H9 (cell line): ENCODE results near the gene ACYP2. TPM values are rescaled to one million over a fixed set of nuclear protein-coding genes. Genes with fewer than 3 reads are reported as not detected.

Experiments used
- DNase-seq: peaks from one replicate; pipeline ENCODE4 v3.0.0-alpha.2; 2017
- H2AFZ ChIP-seq: one replicate; pipeline ENCODE4 v1.6.1; 2013; ENCODE audit warnings: mild to moderate bottlenecking, low read length, control low read depth, moderate library complexity
- H2AK5ac ChIP-seq: 2 replicates; pipeline ENCODE4 v1.6.1; 2013; ENCODE audit warnings: low read length, control low read depth, mixed read lengths; ENCODE audit not compliant: insufficient read length
- H2BK120ac ChIP-seq: one replicate; pipeline ENCODE4 v1.6.1; 2013; ENCODE audit warnings: low read depth, mild to moderate bottlenecking, low read length, control low read depth, inconsistent platforms; ENCODE audit not compliant: poor library complexity, severe bottlenecking
- H2BK12ac ChIP-seq: 2 replicates; pipeline ENCODE4 v1.6.1; 2013; ENCODE audit warnings: low read length, control low read depth, mixed read lengths, low read depth; ENCODE audit not compliant: insufficient read length
- H2BK15ac ChIP-seq: 2 replicates; pipeline ENCODE4 v1.6.1; 2013; ENCODE audit warnings: low read depth, low read length, control low read depth
- H2BK20ac ChIP-seq: one replicate; pipeline ENCODE4 v1.6.1; 2013; ENCODE audit warnings: low read depth, mild to moderate bottlenecking, low read length, control low read depth, inconsistent platforms; ENCODE audit not compliant: poor library complexity, severe bottlenecking
- H2BK5ac ChIP-seq: 2 replicates; pipeline ENCODE4 v1.6.1; 2013; ENCODE audit warnings: low read length, control low read depth, mixed read lengths; ENCODE audit not compliant: insufficient read length
- H3K14ac ChIP-seq: 2 replicates; pipeline ENCODE4 v1.6.1; 2013; ENCODE audit warnings: low read length, control low read depth; ENCODE audit not compliant: insufficient read depth
- H3K18ac ChIP-seq: 2 replicates; pipeline ENCODE4 v1.6.1; 2013; ENCODE audit warnings: low read depth, mild to moderate bottlenecking, mixed read lengths, low read length, control low read depth; ENCODE audit not compliant: insufficient read length
- H3K23ac ChIP-seq: 2 replicates; pipeline ENCODE4 v1.6.1; 2013; ENCODE audit warnings: low read length, control low read depth, mixed read lengths, low read depth; ENCODE audit not compliant: insufficient read length
- H3K23me2 ChIP-seq: 2 replicates; pipeline ENCODE4 v1.6.1; 2013; ENCODE audit warnings: low read depth, mild to moderate bottlenecking, mixed read lengths, low read length, control low read depth; ENCODE audit not compliant: insufficient read length, poor library complexity, severe bottlenecking
- H3K27ac ChIP-seq: 2 replicates; pipeline ENCODE4 v1.5.1; 2013; ENCODE audit warnings: low read length, control low read depth, mixed read lengths, low read depth; ENCODE audit not compliant: insufficient read length
- H3K27me3 ChIP-seq: 2 replicates; pipeline ENCODE4 v1.6.1; 2013; ENCODE audit warnings: low read length, control low read depth, inconsistent platforms; ENCODE audit not compliant: insufficient read depth
- H3K4ac ChIP-seq: 2 replicates; pipeline ENCODE4 v1.6.1; 2013; ENCODE audit warnings: low read depth, mild to moderate bottlenecking, control low read depth, inconsistent platforms, low read length, moderate library complexity
- H3K4me1 ChIP-seq: 2 replicates; pipeline ENCODE4 v1.6.1; 2013; ENCODE audit warnings: low read length, control low read depth, inconsistent platforms; ENCODE audit not compliant: insufficient read depth
- H3K4me2 ChIP-seq: 2 replicates; pipeline ENCODE4 v1.6.1; 2013; ENCODE audit warnings: low read length, control low read depth, mixed read lengths; ENCODE audit not compliant: insufficient read length, insufficient read depth
- H3K56ac ChIP-seq: 2 replicates; pipeline ENCODE4 v1.6.1; 2013; ENCODE audit warnings: low read depth, mild to moderate bottlenecking, mixed read lengths, low read length, control low read depth; ENCODE audit not compliant: insufficient read length
- H3K79me1 ChIP-seq: 2 replicates; pipeline ENCODE4 v1.6.1; 2013; ENCODE audit warnings: low read depth, mild to moderate bottlenecking, moderate library complexity, low read length, control low read depth, inconsistent platforms; ENCODE audit not compliant: insufficient read depth, poor library complexity, severe bottlenecking
- H3K79me2 ChIP-seq: 2 replicates; pipeline ENCODE4 v1.6.1; 2013; ENCODE audit warnings: low read length, control low read depth, inconsistent platforms; ENCODE audit not compliant: insufficient read depth
- H3K9ac ChIP-seq: 2 replicates; pipeline ENCODE4 v1.6.1; 2013; ENCODE audit warnings: low read length, control low read depth, mixed read lengths; ENCODE audit not compliant: insufficient read length; ENCODE audit errors: extremely low read depth
- H3K9me3 ChIP-seq: one replicate; pipeline ENCODE4 v1.6.1; 2013; ENCODE audit warnings: low read depth, low read length, inconsistent platforms; ENCODE audit not compliant: control insufficient read depth
- H3T11ph ChIP-seq: one replicate; pipeline ENCODE4 v1.6.1; 2013; ENCODE audit warnings: mild to moderate bottlenecking, low read length, control low read depth, inconsistent platforms
- H4K20me1 ChIP-seq: one replicate; pipeline ENCODE4 v1.6.1; 2013; ENCODE audit not compliant: control insufficient read depth, insufficient read length, insufficient read depth
- H4K5ac ChIP-seq: 2 replicates; pipeline ENCODE4 v1.6.1; 2013; ENCODE audit warnings: low read depth, mild to moderate bottlenecking, mixed read lengths, low read length, control low read depth; ENCODE audit not compliant: insufficient read length
- H4K8ac ChIP-seq: replicated peaks from 2 replicates; pipeline ENCODE4 v1.6.1; 2013; ENCODE audit warnings: low read length, control low read depth, mixed read lengths, low read depth; ENCODE audit not compliant: insufficient read length
- H4K91ac ChIP-seq: 2 replicates; pipeline ENCODE4 v1.6.1; 2013; ENCODE audit warnings: low read depth, mild to moderate bottlenecking, moderate library complexity, mixed read lengths, low read length, control low read depth; ENCODE audit not compliant: insufficient read length
- H3K27ac Mint-ChIP-seq, 3 experiments: 2 replicates in 2 of 3; 3 replicates in 1 of 3; pipeline ENCODE4 v1.8.0; 2020 to 2021; ENCODE audit warnings: mixed read lengths in 3 of 3, mild to moderate bottlenecking in 1 of 3, moderate library complexity in 1 of 3
- H3K27me3 Mint-ChIP-seq: 2 replicates; pipeline ENCODE4 v1.8.0; 2021; ENCODE audit warnings: low read depth, mild to moderate bottlenecking, moderate library complexity, mixed read lengths
- H3K36me3 Mint-ChIP-seq, 3 experiments: 2 replicates in 2 of 3; 3 replicates in 1 of 3; pipeline ENCODE4 v1.8.0; 2020 to 2021; ENCODE audit warnings: low read depth in 3 of 3, mixed read lengths in 3 of 3; ENCODE audit not compliant: insufficient read depth in 1 of 3
- H3K4me1 Mint-ChIP-seq, 2 experiments: 2 replicates each; pipeline ENCODE4 v1.8.0; 2020; ENCODE audit warnings: mixed read lengths in 2 of 2
- H3K4me3 Mint-ChIP-seq, 2 experiments: 2 replicates in 1 of 2; 3 replicates in 1 of 2; pipeline ENCODE4 v1.8.0; 2020 to 2021; ENCODE audit warnings: mild to moderate bottlenecking in 2 of 2, mixed read lengths in 2 of 2, moderate library complexity in 1 of 2
- H3K9me3 Mint-ChIP-seq, 2 experiments: 2 replicates in 1 of 2; 3 replicates in 1 of 2; pipeline ENCODE4 v1.8.0; 2020; ENCODE audit warnings: mild to moderate bottlenecking in 2 of 2, mixed read lengths in 2 of 2, moderate library complexity in 1 of 2
- CTCF ChIP-seq: fragments of 200-600 bp; sonication (generic); conservative IDR thresholded peaks from 3 replicates; pipeline ENCODE4 v1.8.0; 2021; ENCODE audit warnings: antibody characterized with exemption, mild to moderate bottlenecking
- total RNA-seq: library from RNA; stranded (reverse); gene quantifications from 2 replicates; pipeline ENCODE4 v1.2.1, GENCODE V29; 2021

ACYP2 gene
- total RNA-seq, 1 experiment from 2014 or later, result 3.2 TPM

GRCh38 chr2:54303631-54304030 is 188.2 kb downstream of the ACYP2 start:
- H2BK120ac ChIP-seq, result no peak overlapping the region
- no peak overlapping the region for H2AK5ac ChIP-seq
- Mint-ChIP-seq H3K27ac (no peak overlapping the region), H3K4me1 (no peaks in the 10 kb centered on the region), H3K4me3 (no peak overlapping the region), H3K9me3 (no peaks in the 10 kb centered on the region), H3K36me3 (no peaks in the 10 kb centered on the region), H3K27me3 (no peaks in the 10 kb centered on the region)
- H2BK15ac ChIP-seq, result no peak overlapping the region
- no peak overlapping the region for H2BK12ac ChIP-seq
- H4K5ac ChIP-seq, result no peak overlapping the region
- no peak overlapping the region for H3T11ph ChIP-seq
- H3K4me1 ChIP-seq, result no peaks in the 10 kb centered on the region
- H2BK20ac ChIP-seq, result no peak overlapping the region
- H3K27me3 ChIP-seq, result no peaks in the 10 kb centered on the region
- no peak for TF ChIP-seq CTCF
- no peak for DNase-seq
- no peak overlapping the region for H2AFZ ChIP-seq
- H3K27ac ChIP-seq, result no peak overlapping the region
- no peak overlapping the region for H2BK5ac ChIP-seq
- H3K14ac ChIP-seq, result no peak overlapping the region
- no peak overlapping the region for H3K4me2 ChIP-seq
- no peak overlapping the region for H4K91ac ChIP-seq
- H3K79me2 ChIP-seq, result no peaks in the 10 kb centered on the region; the same call in 1 of the 2 replicates
- no peak overlapping the region for H4K8ac ChIP-seq
- H3K9ac ChIP-seq, result no peak overlapping the region
- no peak overlapping the region for H3K23ac ChIP-seq
- no peaks in the 10 kb centered on the region for H3K9me3 ChIP-seq
- H3K79me1 ChIP-seq, result no peaks in the 10 kb centered on the region
- no peaks in the 10 kb centered on the region for H4K20me1 ChIP-seq
- no peaks in the 10 kb centered on the region for H3K23me2 ChIP-seq
- no peak overlapping the region for H3K56ac ChIP-seq
- H3K4ac ChIP-seq, result no peak overlapping the region
- no peak overlapping the region for H3K18ac ChIP-seq
